Measurements from ENCODE around the gene AKAP13. TPM values are rescaled to one million over a fixed set of nuclear protein-coding genes. Genes with fewer than 3 reads are reported as not detected.

Gene AKAP13, protein sequence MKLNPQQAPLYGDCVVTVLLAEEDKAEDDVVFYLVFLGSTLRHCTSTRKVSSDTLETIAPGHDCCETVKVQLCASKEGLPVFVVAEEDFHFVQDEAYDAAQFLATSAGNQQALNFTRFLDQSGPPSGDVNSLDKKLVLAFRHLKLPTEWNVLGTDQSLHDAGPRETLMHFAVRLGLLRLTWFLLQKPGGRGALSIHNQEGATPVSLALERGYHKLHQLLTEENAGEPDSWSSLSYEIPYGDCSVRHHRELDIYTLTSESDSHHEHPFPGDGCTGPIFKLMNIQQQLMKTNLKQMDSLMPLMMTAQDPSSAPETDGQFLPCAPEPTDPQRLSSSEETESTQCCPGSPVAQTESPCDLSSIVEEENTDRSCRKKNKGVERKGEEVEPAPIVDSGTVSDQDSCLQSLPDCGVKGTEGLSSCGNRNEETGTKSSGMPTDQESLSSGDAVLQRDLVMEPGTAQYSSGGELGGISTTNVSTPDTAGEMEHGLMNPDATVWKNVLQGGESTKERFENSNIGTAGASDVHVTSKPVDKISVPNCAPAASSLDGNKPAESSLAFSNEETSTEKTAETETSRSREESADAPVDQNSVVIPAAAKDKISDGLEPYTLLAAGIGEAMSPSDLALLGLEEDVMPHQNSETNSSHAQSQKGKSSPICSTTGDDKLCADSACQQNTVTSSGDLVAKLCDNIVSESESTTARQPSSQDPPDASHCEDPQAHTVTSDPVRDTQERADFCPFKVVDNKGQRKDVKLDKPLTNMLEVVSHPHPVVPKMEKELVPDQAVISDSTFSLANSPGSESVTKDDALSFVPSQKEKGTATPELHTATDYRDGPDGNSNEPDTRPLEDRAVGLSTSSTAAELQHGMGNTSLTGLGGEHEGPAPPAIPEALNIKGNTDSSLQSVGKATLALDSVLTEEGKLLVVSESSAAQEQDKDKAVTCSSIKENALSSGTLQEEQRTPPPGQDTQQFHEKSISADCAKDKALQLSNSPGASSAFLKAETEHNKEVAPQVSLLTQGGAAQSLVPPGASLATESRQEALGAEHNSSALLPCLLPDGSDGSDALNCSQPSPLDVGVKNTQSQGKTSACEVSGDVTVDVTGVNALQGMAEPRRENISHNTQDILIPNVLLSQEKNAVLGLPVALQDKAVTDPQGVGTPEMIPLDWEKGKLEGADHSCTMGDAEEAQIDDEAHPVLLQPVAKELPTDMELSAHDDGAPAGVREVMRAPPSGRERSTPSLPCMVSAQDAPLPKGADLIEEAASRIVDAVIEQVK (N-terminal part only)
- 32.7 and 50.9 TPM in 2 replicates for total RNA-seq

DNA sequence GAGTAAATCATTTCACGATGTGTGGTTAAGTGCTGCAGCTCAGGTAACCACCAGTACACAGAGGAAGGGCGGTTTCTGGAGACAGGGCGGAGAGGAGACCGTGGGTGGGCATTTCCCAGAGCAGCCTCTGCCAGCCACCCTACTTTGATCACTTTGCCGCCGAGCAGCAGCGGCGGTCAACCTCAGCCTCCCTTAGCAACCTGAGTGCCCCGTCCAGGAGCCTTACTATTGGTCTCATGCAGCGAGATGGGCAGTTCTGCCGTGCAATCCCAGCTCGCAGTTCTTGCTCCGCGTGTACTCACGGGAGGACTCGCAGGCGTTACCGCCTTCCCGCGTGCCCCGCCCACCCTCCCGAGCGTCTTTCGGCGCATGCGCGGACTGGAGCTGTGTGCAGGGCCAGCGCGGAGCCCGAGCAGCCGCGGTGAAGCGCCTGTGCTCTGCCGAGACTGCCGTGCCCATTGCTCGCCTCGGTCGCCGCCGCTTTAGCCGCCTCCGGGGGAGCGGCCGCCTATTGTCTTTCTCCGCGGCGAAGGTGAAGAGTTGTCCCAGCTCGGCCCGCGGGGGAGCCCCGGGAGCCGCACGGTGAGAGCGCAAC is at the start of gene AKAP13:
TSS of gene AKAP13 (plus strand) at position 387 of the 595 bp plus-strand sequence. CDS start 105,118 bp downstream, outside the sequence.

DNA sequence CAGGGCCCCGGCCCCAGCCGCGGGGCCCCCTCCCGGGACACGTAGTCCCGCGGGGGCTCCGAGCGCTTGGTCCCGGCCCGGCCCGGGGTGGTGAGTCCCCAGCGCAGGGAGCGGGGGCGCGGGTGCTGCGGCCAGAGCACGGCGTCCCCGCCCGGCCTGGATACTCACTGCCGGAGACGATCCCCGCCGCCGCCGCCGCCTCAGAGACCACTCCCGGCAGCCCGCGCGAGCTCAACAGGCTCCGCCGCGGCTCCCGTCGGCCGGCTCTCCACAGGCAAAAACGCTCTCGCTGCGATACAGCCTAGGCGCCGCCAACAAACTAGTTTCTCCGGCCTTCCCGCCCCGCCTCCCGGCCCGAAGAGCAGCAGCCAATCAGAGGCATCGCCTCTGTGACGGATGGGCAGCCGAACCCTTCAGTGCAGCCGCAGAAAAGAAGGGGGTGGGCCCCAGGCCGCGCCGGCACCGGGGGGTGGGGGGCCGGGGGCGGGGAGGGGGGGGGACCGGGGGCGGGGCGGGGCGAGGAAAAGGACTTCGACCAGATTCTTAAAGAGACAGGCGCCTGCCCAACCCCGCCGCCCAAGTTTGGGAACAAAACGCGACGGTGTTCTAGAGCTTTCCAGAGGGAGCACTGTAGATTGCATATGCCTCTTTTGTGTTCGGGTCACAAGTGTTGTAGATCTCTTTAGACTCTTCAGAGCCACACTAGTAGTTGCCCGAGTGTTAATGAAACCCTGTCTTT is 414.4 kb downstream of the AKAP13 start, which contains the start of gene KLHL25:
TSS of gene KLHL25 (minus strand) at position 328 of the 739 bp plus-strand sequence. CDS start 25,115 bp downstream, outside the sequence.

Data from pericardium fibroblast (primary cell).